Stimulated activated CD8-positive, alpha-beta memory T cell treated with anti-CD3 and anti-CD28 coated beads, Interleukin-4, amount 100 ng/mL, for 4 hours (primary cell): ENCODE results near the gene SPATA2L.
"Not testable (repeated sequence)": the region's sequence is repeated elsewhere in the genome, so short reads cannot be mapped to it uniquely, and the experiment has no call there.

Experiments
- DNase-seq, 2 donors: peaks; one replicate each; pipeline ENCODE4 v3.0.0-alpha.2; 2020; ENCODE audit warnings: low read depth in 2 of 2, low spot score in 1 of 2

SPATA2L gene

GRCh38 chr16:89708481-89708931 is 7.0 kb upstream of the SPATA2L start:
- DNase-seq: no peak

- DNase-seq: no peak
Observed at GRCh38 chr16:89707695-89708094, 6.2 kb upstream of the SPATA2L start.

GRCh38 chr16:89706518-89707260 is 5.2 kb upstream of the SPATA2L start:
- no peak for DNase-seq

- no peak for DNase-seq
Observed at GRCh38 chr16:89705006-89705405, 3.5 kb upstream of the SPATA2L start.

- DNase-seq: no peak
Observed at GRCh38 chr16:89704281-89704680, 2.8 kb upstream of the SPATA2L start.

- no peak for DNase-seq
Observed at GRCh38 chr16:89700649-89701424, 668 bp downstream of the SPATA2L start.

GRCh38 chr16:89700100-89700648 is 1.3 kb downstream of the SPATA2L start:
- DNase-seq: peak; percentile 91 to 94

GRCh38 chr16:89699629-89700099 is 1.8 kb downstream of the SPATA2L start:
- DNase-seq: not testable (repeated sequence)

GRCh38 chr16:89698717-89699116 is 2.8 kb downstream of the SPATA2L start:
- not testable (repeated sequence) for DNase-seq

- no peak for DNase-seq
Observed at GRCh38 chr16:89697616-89698331, 3.7 kb downstream of the SPATA2L start.

GRCh38 chr16:89697161-89697615 is 4.3 kb downstream of the SPATA2L start:
- DNase-seq: no peak

GRCh38 chr16:89696670-89697128 is 4.8 kb downstream of the SPATA2L start:
- no peak for DNase-seq

GRCh38 chr16:89695875-89696669 is 5.4 kb downstream of the SPATA2L start:
- DNase-seq: no peak

- no peak for DNase-seq
Observed at GRCh38 chr16:89695086-89695874, 6.2 kb downstream of the SPATA2L start.

GRCh38 chr16:89694784-89695085 is 6.8 kb downstream of the SPATA2L start:
- DNase-seq: not testable (repeated sequence)

GRCh38 chr16:89693931-89694783 is 7.3 kb downstream of the SPATA2L start:
- no peak for DNase-seq

- no peak for DNase-seq
Observed at GRCh38 chr16:89693289-89693731, 8.2 kb downstream of the SPATA2L start.

GRCh38 chr16:89691986-89692569 is 9.4 kb downstream of the SPATA2L start:
- no peak for DNase-seq
